ENCODE data around the gene PDE4D. TPM values are rescaled to one million over a fixed set of nuclear protein-coding genes. Genes with fewer than 3 reads are reported as not detected.
A peak's percentile ranks its signal among the peaks of the same experiment; 100 is the strongest.

Gene PDE4D
- polyA plus RNA-seq, 1 donor: 40.8 TPM

- no peak for DNase-seq
Measured at GRCh38 chr5:59097712-59098111, 795.8 kb downstream of the PDE4D start.

- no peak for DNase-seq
Measured at GRCh38 chr5:59097116-59097515, 796.4 kb downstream of the PDE4D start.

- no peak for DNase-seq
Measured at GRCh38 chr5:59095480-59095879, 798.0 kb downstream of the PDE4D start.

- DNase-seq: peak; percentile 15
Measured at GRCh38 chr5:59094864-59095263, 798.7 kb downstream of the PDE4D start.

GRCh38 chr5:59093329-59093728 is 800.2 kb downstream of the PDE4D start:
- no peak for DNase-seq

GRCh38 chr5:59092758-59093157 is 800.8 kb downstream of the PDE4D start:
- DNase-seq: no peak

- no peak for DNase-seq
Measured at GRCh38 chr5:59091965-59092364, 801.6 kb downstream of the PDE4D start.

GRCh38 chr5:59090323-59090722 is 803.2 kb downstream of the PDE4D start:
- DNase-seq: no peak

- DNase-seq: no peak
Measured at GRCh38 chr5:59089767-59090166, 803.8 kb downstream of the PDE4D start.

- no peak for DNase-seq
Measured at GRCh38 chr5:59088546-59088945, 805.0 kb downstream of the PDE4D start.

GRCh38 chr5:59086024-59086423 is 807.5 kb downstream of the PDE4D start:
- no peak for DNase-seq

- no peak for DNase-seq
Measured at GRCh38 chr5:59081693-59082092, 811.8 kb downstream of the PDE4D start.

GRCh38 chr5:59079622-59080620 is 813.6 kb downstream of the PDE4D start:
- DNase-seq: no peak

GRCh38 chr5:59071755-59072549 is 821.6 kb downstream of the PDE4D start:
- DNase-seq: no peak

- DNase-seq: peak; percentile 21
Measured at GRCh38 chr5:59069438-59070079, 824.0 kb downstream of the PDE4D start.

- no peak for DNase-seq
Measured at GRCh38 chr5:59067956-59068656, 825.4 kb downstream of the PDE4D start.

- no peak for DNase-seq
Measured at GRCh38 chr5:59066367-59067163, 827.0 kb downstream of the PDE4D start.

- DNase-seq: no peak
Measured at GRCh38 chr5:59065554-59065953, 828.0 kb downstream of the PDE4D start.

- DNase-seq: no peak
Measured at GRCh38 chr5:59064293-59064692, 829.2 kb downstream of the PDE4D start.

GRCh38 chr5:59062986-59063683 is 830.4 kb downstream of the PDE4D start:
- DNase-seq: no peak

GRCh38 chr5:59061377-59061776 is 832.1 kb downstream of the PDE4D start:
- no peak for DNase-seq

Data from hindlimb muscle (tissue), 1 donor.